Activated naive CD8-positive, alpha-beta T cell treated with anti-CD3 and anti-CD28 coated beads, Interleukin-2, amount 50 U/mL, for 16 hours (primary cell): ENCODE measurements around the gene IFNE.
"Not testable (repeated sequence)": the region's sequence is repeated elsewhere in the genome, so short reads cannot be mapped to it uniquely, and the experiment has no call there.

Source experiments
- DNase-seq: peaks from one replicate; pipeline ENCODE4 v3.0.0-alpha.2; 2020; ENCODE audit warnings: low read depth, low spot score

The IFNE gene

GRCh38 chr9:21499912-21500311 is 17.8 kb upstream of the IFNE start:
- no peak for DNase-seq

GRCh38 chr9:21491756-21492155 is 9.6 kb upstream of the IFNE start:
- DNase-seq: no peak

- no peak for DNase-seq
Observed at GRCh38 chr9:21481470-21482056, 550 bp downstream of the IFNE start.

- DNase-seq: no peak
Observed at GRCh38 chr9:21479152-21479702, 2.9 kb downstream of the IFNE start.

DNA sequence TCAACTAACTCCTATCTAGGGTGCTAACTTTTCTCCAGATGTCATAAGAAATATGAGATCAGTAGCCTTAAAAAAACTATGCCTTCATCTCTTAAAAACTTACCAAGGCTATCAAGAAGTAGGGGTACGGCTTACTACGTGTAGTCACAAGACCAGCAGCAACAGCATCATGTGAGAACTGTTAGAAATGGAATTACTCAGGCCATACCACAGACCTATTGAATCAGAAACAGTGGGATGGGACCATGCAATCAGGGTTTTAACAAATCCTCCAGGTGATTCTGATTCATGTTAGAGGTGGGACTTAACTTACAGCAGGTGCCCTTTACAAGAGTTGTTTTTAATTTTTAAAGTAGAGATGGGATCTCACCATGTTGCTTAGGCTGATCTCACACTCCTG is 4.6 kb downstream of the IFNE start:
- DNase-seq: no peak

- no peak for DNase-seq
Observed at GRCh38 chr9:21473236-21473635, 8.9 kb downstream of the IFNE start.

DNA sequence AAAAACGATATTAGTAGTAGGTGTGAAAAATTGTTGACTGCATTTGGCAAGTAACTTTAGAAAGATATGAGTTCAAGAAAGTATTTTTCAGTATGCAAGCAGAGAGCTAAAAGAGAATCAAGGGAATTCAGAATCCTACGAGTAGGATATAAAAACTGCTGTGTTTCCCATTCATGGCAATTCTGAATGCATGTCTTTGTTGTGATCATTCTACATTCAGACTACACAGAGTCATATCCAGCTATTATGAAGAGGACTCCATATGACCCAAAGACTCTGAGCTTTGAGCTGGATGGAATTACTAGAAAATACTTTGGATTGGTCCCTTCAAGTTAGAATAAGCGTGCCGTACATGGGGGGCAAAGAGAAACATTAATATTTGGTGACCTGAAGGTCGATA is 12.0 kb downstream of the IFNE start:
- no peak for DNase-seq

DNA sequence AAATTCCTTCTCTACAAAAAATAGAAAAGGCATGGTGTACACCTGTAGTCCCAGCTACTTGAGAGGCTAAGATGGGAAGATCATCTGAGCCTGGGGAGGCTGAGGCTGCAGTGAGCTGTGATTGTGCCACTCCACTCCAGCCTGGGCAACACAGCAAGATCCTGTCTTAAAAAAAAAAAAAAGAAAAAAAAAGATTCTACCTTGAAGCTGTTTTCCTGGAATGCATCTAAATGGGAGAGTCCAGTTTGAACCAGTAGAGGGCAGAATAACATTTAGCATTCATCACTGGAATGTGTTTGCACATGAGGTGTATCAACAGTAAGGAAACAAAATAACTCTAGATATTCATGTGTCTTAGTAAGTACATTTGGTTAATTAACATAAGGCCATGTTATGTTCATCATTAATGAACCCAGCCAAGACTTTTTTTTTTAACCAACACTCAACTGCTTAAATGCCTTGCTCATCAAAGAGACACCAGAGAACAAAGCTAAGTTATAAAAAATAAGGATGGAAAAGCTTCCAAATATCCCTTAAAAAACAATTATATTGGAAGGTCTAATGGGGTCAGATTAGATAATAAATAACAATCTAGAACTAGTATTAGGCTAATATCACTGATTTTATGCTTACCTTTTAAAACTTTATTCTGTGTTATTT is 16.1 kb downstream of the IFNE start:
- no peak for DNase-seq

DNA sequence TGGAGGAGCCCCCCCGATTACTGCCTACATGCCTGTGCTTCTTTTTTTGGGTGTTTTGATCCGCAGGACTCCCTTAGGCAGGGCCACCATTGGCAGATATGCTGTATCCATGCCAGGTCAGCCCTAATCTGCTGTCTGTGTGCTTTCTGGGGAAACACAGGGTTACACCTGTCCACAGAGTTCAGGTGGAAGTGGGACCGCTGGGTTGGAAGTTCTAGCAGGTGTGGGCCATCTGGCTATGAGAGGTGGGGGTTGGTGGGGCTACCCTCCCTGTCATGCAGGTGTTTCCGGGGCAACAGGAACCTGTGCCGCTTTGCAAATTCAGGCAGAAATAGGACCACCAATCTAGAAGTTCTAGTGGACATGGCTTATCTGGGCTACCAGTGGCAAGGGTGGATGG is 17.0 kb downstream of the IFNE start:
- DNase-seq: no peak

GRCh38 chr9:21461377-21461776 is 20.7 kb downstream of the IFNE start:
- no peak for DNase-seq

DNA sequence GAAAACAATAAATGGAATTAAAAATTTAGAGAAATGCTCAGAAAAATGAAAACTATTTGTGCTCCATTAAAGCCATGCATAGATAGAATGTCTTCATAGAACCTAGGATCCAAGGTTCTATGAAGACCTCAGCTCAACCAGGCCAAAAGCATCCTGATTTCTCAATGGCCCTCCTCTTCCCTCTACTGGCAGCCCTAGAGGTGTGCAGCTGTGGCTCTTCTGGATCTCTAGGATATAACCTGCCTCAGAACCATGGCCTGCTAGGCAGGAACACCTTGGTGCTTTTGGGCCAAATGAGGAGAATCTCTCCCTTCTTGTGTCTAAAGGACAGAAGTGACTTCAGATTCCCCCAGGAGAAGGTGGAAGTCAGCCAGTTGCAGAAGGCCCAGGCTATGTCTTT is 26.8 kb downstream of the IFNE start:
- DNase-seq: no peak

GRCh38 chr9:21454149-21454548 is 28.0 kb downstream of the IFNE start:
- DNase-seq: no peak

- no peak for DNase-seq
Observed at GRCh38 chr9:21452681-21453080, 29.4 kb downstream of the IFNE start.

DNA sequence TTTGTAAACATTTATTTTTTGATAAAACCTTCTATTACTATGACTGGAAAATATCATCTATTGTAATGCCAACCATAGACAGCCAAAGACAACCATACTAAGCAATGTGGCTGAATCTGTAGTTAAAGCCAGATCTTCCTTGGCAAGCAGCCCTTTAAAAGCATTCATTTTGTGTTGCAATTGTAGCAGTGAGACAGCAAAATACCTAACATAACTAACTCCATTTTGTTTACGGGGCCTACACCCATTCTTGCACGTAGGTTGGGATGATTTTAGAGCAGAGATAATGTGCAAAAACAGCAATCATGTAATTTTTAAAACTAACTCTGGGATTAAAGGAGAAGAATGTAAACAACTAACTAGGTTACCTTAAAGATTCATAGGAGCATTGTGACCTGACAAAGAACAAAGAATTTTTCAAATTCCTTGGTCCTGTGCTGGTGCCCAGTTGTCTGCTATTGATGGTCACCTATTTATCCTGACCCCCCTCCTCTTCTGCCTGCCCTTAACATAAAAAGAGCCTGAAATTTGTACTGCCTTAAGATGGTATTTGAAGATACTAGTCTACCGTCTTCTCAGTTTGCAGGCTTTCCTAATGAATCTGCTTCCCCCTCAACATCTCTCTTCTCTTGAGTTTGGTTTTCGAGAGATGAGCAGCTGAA is 31.2 kb downstream of the IFNE start:
- DNase-seq: no peak

DNA sequence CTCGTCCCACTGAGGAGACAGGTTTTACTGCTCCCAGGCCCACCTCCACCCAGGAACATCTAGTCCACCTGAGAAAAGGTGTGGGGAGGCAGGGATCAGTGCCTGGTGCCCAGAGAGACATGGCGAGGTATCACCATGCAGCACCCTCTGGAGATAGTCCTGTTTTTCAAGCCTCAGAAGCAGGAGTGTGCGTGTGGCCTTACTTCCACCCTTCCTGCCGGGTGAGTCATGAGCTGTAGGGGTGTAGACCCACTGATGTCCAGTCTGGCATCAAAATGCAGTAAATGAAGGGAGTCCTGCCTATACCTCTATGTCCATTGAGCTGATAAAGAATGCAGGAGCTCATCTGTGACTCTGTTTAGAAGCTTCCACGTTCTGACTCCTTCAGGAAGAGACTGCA is 32.8 kb downstream of the IFNE start:
- not testable (repeated sequence) for DNase-seq

DNA sequence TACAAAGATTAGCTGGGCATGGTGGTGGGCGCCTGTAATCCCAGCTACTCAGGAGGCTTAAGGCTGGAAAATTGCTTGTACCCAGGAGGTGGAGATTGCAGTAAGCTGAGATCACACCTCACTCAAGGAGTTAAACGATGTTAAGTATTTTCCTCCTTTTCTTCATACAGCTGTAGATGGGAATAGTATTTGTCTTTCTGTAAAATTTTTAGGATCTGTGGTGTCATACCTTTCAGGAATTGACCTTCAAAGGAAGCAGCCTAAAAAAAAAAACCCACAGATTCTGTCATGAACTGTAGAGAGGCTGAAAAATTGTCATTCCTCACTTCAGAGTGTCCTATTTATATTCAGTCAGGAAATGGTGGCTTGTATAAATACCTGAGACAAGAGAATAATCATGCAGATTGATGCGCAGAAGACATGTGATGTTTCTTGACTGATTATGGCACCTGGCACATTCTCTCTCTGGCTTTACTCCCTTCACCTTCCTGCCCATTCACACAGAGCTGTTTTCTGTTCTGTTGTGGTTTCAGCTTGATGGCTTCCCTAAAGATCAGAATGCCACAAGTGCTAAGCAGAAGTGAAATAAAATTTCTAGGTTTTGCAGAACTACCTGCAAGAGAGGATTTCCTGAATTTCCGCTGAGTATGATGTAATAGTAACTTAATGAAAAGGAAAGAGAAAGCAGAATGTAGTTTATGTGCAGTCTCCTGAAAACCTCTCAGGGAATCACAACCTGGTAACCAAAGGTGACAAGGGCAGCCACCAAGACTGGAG is 38.1 kb downstream of the IFNE start:
- DNase-seq: no peak

- no peak for DNase-seq
Observed at GRCh38 chr9:21440139-21440538, 42.0 kb downstream of the IFNE start, which contains the start of gene IFNA1. TSS of gene IFNA1 (plus strand) at chr9:21440439. CDS start at chr9:21440508, 69 bp downstream.

DNA sequence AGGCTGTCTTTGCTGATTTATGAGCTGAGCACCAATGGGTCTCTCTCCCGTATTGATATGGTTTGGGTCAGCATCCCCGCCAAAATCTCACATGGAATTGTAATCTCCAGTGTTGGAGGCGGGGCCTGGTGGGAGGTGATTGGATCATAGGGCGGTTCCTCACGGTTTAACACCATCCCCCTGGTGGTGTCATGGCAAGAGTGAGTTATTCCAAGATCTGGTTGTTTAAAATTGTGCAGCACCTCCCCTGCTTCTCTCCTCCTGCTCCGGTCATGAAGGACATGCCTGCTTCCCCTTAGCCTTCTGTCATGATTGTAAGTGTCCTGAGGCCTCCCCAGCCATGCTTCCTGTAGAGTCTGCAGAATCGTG is 47.1 kb downstream of the IFNE start:
- DNase-seq: not testable (repeated sequence)

- DNase-seq: peak; percentile 29
Observed at GRCh38 chr9:21434202-21435014, 47.7 kb downstream of the IFNE start.

GRCh38 chr9:21432672-21433425 is 49.3 kb downstream of the IFNE start:
- DNase-seq: no peak
